ENCODE results near the gene MUC20.

DNA sequence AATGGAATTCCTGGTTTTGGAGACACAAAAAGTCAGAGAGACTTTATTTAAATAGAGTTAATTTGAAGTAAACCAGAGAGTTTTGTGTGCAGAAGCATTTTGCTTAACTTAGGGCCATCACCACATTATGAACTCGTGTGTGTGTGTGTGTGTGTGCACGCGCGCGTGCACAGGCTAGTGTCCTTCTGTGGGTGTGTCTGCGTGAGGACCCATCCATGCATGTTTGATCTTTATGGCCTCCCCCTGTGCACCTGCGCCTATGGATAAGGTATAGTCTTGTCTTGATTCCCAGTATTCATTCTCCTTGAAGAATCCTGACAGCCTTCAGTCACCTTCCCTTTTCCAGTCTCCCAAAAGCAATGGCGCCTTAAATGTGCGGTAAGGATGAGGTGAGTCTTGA is 26.0 kb downstream of the MUC20 start:
- TF ChIP-seq POLR2A (IDR thresholded peaks at IDR 0.05; ENCODE audit: extremely low read depth, insufficient read length): no peak
- TF ChIP-seq, protein P1, sequence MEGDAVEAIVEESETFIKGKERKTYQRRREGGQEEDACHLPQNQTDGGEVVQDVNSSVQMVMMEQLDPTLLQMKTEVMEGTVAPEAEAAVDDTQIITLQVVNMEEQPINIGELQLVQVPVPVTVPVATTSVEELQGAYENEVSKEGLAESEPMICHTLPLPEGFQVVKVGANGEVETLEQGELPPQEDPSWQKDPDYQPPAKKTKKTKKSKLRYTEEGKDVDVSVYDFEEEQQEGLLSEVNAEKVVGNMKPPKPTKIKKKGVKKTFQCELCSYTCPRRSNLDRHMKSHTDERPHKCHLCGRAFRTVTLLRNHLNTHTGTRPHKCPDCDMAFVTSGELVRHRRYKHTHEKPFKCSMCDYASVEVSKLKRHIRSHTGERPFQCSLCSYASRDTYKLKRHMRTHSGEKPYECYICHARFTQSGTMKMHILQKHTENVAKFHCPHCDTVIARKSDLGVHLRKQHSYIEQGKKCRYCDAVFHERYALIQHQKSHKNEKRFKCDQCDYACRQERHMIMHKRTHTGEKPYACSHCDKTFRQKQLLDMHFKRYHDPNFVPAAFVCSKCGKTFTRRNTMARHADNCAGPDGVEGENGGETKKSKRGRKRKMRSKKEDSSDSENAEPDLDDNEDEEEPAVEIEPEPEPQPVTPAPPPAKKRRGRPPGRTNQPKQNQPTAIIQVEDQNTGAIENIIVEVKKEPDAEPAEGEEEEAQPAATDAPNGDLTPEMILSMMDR (IDR thresholded peaks at IDR 0.05; ENCODE audit: low read depth, low read length): no peak
- TF ChIP-seq, protein P2, sequence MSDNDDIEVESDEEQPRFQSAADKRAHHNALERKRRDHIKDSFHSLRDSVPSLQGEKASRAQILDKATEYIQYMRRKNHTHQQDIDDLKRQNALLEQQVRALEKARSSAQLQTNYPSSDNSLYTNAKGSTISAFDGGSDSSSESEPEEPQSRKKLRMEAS (IDR thresholded peaks at IDR 0.05; ENCODE audit: low read depth, low read length): no peak
- no peak for TF ChIP-seq MYC (IDR thresholded peaks at IDR 0.05; ENCODE audit: low read depth, low read length)

All from NB4 (cell line).